GM23338 (cell line): Measurements from ENCODE around the gene TWF2. TPM values are rescaled to one million over a fixed set of nuclear protein-coding genes. Genes with fewer than 3 reads are reported as not detected.

ENCODE experiments used
- ATAC-seq: fragments of 200-7000 bp; cut with Tn5 transposase; 3 replicates; pipeline ENCODE4 v1.9.1; 2020
- DNase-seq: peaks from one replicate; pipeline ENCODE4 v3.0.0-alpha.2; 2015; ENCODE audit warnings: low spot score
- H2AFZ ChIP-seq: fragments of 200-600 bp; sonication (generic); 2 replicates; pipeline ENCODE4 v1.8.0; 2016; ENCODE audit warnings: antibody characterized with exemption, mild to moderate bottlenecking, moderate library complexity
- H3F3A ChIP-seq: fragments of 200-600 bp; sonication (generic); replicated peaks from 2 replicates; pipeline ENCODE4 v1.8.0; 2017; ENCODE audit warnings: antibody characterized with exemption, mixed run types, low read depth
- H3K27ac ChIP-seq: fragments of 200-600 bp; sonication (generic); 2 replicates; pipeline ENCODE4 v1.6.1; 2016; ENCODE audit warnings: low read depth
- H3K27me3 ChIP-seq: fragments of 200-600 bp; sonication (generic); 2 replicates; pipeline ENCODE4 v1.8.0; 2016; ENCODE audit warnings: mild to moderate bottlenecking, mixed run types, moderate library complexity; ENCODE audit not compliant: insufficient read depth
- H3K36me3 ChIP-seq: fragments of 200-600 bp; sonication (generic); 2 replicates; pipeline ENCODE4 v1.8.0; 2016; ENCODE audit warnings: mild to moderate bottlenecking; ENCODE audit not compliant: insufficient read depth
- H3K4me1 ChIP-seq: fragments of 200-600 bp; sonication (generic); 2 replicates; pipeline ENCODE4 v1.8.0; 2016; ENCODE audit warnings: mild to moderate bottlenecking, moderate library complexity; ENCODE audit not compliant: insufficient read depth
- H3K4me2 ChIP-seq: fragments of 200-600 bp; sonication (generic); 2 replicates; pipeline ENCODE4 v1.7.1; 2017; ENCODE audit warnings: mixed run types
- H3K4me3 ChIP-seq: fragments of 200-600 bp; sonication (generic); 2 replicates; pipeline ENCODE4 v1.6.1; 2016; ENCODE audit warnings: mixed run types
- H3K79me2 ChIP-seq: fragments of 200-600 bp; sonication (generic); replicated peaks from 2 replicates; pipeline ENCODE4 v1.8.0; 2017; ENCODE audit warnings: mild to moderate bottlenecking; ENCODE audit not compliant: insufficient read depth
- H3K9me2 ChIP-seq: fragments of 200-600 bp; sonication (generic); 2 replicates; pipeline ENCODE4 v1.8.0; 2017; ENCODE audit not compliant: insufficient read depth
- H4K20me1 ChIP-seq: fragments of 200-600 bp; sonication (generic); replicated peaks from 2 replicates; pipeline ENCODE4 v1.8.0; 2017; ENCODE audit warnings: mild to moderate bottlenecking; ENCODE audit not compliant: insufficient read depth
- H3K27ac Mint-ChIP-seq: 2 replicates; pipeline ENCODE4 v1.8.0; 2020; ENCODE audit warnings: inconsistent platforms, mild to moderate bottlenecking, moderate library complexity, mixed read lengths
- H3K27me3 Mint-ChIP-seq: 3 replicates; pipeline ENCODE4 v1.8.0; 2022; ENCODE audit warnings: low read depth, mild to moderate bottlenecking, moderate library complexity, mixed read lengths, inconsistent platforms; ENCODE audit not compliant: insufficient read depth, poor library complexity
- H3K36me3 Mint-ChIP-seq: 3 replicates; pipeline ENCODE4 v1.8.0; 2021; ENCODE audit warnings: low read depth, mild to moderate bottlenecking, inconsistent platforms, moderate library complexity, mixed read lengths
- H3K4me1 Mint-ChIP-seq: 3 replicates; pipeline ENCODE4 v1.8.0; 2020; ENCODE audit warnings: mild to moderate bottlenecking, inconsistent platforms, mixed read lengths
- H3K4me3 Mint-ChIP-seq: 3 replicates; pipeline ENCODE4 v1.8.0; 2021; ENCODE audit warnings: moderate library complexity, mild to moderate bottlenecking, inconsistent platforms, mixed read lengths
- H3K9me3 Mint-ChIP-seq: 3 replicates; pipeline ENCODE4 v1.8.0; 2020; ENCODE audit warnings: moderate library complexity, mild to moderate bottlenecking, inconsistent platforms, mixed read lengths
- CREB1 ChIP-seq: fragments of 250-450 bp; sonication (Bioruptor Pico); IDR thresholded peaks from 2 replicates; pipeline ENCODE4 v1.5.0; 2020; ENCODE audit warnings: low read depth, mild to moderate bottlenecking, moderate library complexity
- CTCF ChIP-seq, 2 experiments: fragments of 200-600 bp in 1 of 2; sonication (generic) in 1 of 2; conservative IDR thresholded peaks; 2 replicates each; pipeline versions ENCODE4 v1.5.1 to v1.6.1; 2016 to 2017; ENCODE audit warnings: antibody characterized with exemption in 2 of 2, low read depth in 2 of 2, mild to moderate bottlenecking in 2 of 2, moderate library complexity in 1 of 2
- ETS1 ChIP-seq: IDR thresholded peaks from 2 replicates; pipeline ENCODE4 v1.6.1; 2016; ENCODE audit warnings: antibody characterized with exemption
- EZH2 ChIP-seq: fragments of 200-600 bp; sonication (generic); IDR thresholded peaks from one replicate; pipeline ENCODE4 v1.8.0; 2017; ENCODE audit warnings: antibody characterized with exemption, mild to moderate bottlenecking, low read depth; ENCODE audit not compliant: unreplicated experiment
- EZH2phosphoT487 ChIP-seq: fragments of 200-600 bp; sonication (generic); IDR thresholded peaks from one replicate; pipeline ENCODE4 v1.8.1; 2018; ENCODE audit warnings: antibody characterized with exemption; ENCODE audit not compliant: unreplicated experiment
- JUNB ChIP-seq: IDR thresholded peaks from one replicate; pipeline ENCODE4 v1.6.1; 2016; ENCODE audit warnings: antibody characterized with exemption; ENCODE audit not compliant: unreplicated experiment
- NANOG ChIP-seq: IDR thresholded peaks from 2 replicates; pipeline ENCODE4 v1.6.1; 2016; ENCODE audit warnings: antibody characterized with exemption, borderline replicate concordance
- POLR2AphosphoS5 ChIP-seq: IDR thresholded peaks from 2 replicates; pipeline ENCODE4 v1.6.1; 2016; ENCODE audit warnings: antibody characterized with exemption, low read depth
- REST ChIP-seq: IDR thresholded peaks from one replicate; pipeline ENCODE4 v1.6.1; 2018; ENCODE audit warnings: antibody characterized with exemption; ENCODE audit not compliant: unreplicated experiment
- STAT1 ChIP-seq: IDR thresholded peaks from one replicate; pipeline ENCODE4 v1.6.1; 2016; ENCODE audit warnings: antibody characterized with exemption; ENCODE audit not compliant: unreplicated experiment
- ZNF114 ChIP-seq: fragments of 250-450 bp; sonication (Bioruptor Pico); IDR thresholded peaks from 2 replicates; pipeline ENCODE4 v1.5.0; 2020; ENCODE audit warnings: mild to moderate bottlenecking, moderate library complexity
- ZNF331 ChIP-seq: fragments of 250-450 bp; sonication (Bioruptor Pico); IDR thresholded peaks from 2 replicates; pipeline ENCODE4 v1.5.0; 2020; ENCODE audit warnings: low read depth, mild to moderate bottlenecking, moderate library complexity
- polyA plus RNA-seq: library from polyadenylated mRNA; unstranded; fragments of >200 nt; fragmentation: Nextera tagmentation; extraction: Ambion mirVana; gene quantifications from 2 replicates; pipeline ENCODE4 v1.2.1, GENCODE V29; 2016
- total RNA-seq: library from RNA; depleted of rRNA; stranded (reverse); fragments of >200 nt; shearing (Covaris generic); gene quantifications from 2 replicates; pipeline ENCODE4 v1.2.3, GENCODE V29; 2014

Gene TWF2
- total and polyA plus RNA-seq, 2 experiments from 2014 or later, result 38.9 to 120 TPM

GRCh38 chr3:52268036-52268435, 29.1 kb upstream of the TWF2 start (continued):
- TF ChIP-seq REST, result no peak
- TF ChIP-seq EZH2phosphoT487, result no peak
- no peak for TF ChIP-seq NANOG
- TF ChIP-seq ZNF331 (CRISPR knock-in tag), result no peak
- TF ChIP-seq STAT1, result no peak
- TF ChIP-seq JUNB, result no peak
- TF ChIP-seq CTCF (conservative IDR thresholded peaks at IDR 0.05; ENCODE audit: low read depth in 2 of 2), result no peak

GRCh38 chr3:52265387-52265786, 26.4 kb upstream of the TWF2 start:
- TF ChIP-seq CREB1 (no peak), POLR2AphosphoS5 (no peak), CTCF (conservative IDR thresholded peaks at IDR 0.05; ENCODE audit: low read depth in 2 of 2) (peak; percentile 20 to 39; a peak in 2 of 4 replicates), JUNB (no peak), ZNF114 (CRISPR knock-in tag) (no peak), ETS1 (no peak), EZH2 (no peak), ZNF331 (CRISPR knock-in tag) (no peak)
- Histone ChIP-seq H3K79me2 (peaks cover 84% of the 10 kb centered on the region), H2AFZ (no peak overlapping the region), H3K4me2 (no peak overlapping the region), H3F3A (peaks cover 17% of the 10 kb centered on the region), H3K27ac (no peak overlapping the region), H3K4me1 (no peaks in the 10 kb centered on the region), H3K36me3 (peaks cover 79% of the 10 kb centered on the region), H4K20me1 (peaks cover 53% of the 10 kb centered on the region), H3K27me3 (no peaks in the 10 kb centered on the region), H3K9me2 (no peaks in the 10 kb centered on the region), H3K4me3 (no peak overlapping the region)
- DNase-seq (no peak), ATAC-seq (no peak)
- H3K36me3 Mint-ChIP-seq, result peaks cover 91% of the 10 kb centered on the region
- H3K4me3 Mint-ChIP-seq, result no peak overlapping the region
- H3K9me3 Mint-ChIP-seq, result no peaks in the 10 kb centered on the region
- peaks cover 2% of the 10 kb centered on the region for H3K27me3 Mint-ChIP-seq
- H3K4me1 Mint-ChIP-seq, result no peaks in the 10 kb centered on the region
- H3K27ac Mint-ChIP-seq, result no peak overlapping the region
